22Rv1 (cell line): Measurements from ENCODE around the gene MDFIC.

Experiments used
- H3K27ac ChIP-seq: fragments of 450-650 bp; 2 replicates; pipeline ENCODE4 v1.5.1; 2017
- CTCF ChIP-seq: fragments of 450-650 bp; IDR thresholded peaks from 2 replicates; pipeline ENCODE4 v1.5.1; 2017; ENCODE audit warnings: mild to moderate bottlenecking
- ZFX ChIP-seq: fragments of 450-650 bp; IDR thresholded peaks from 2 replicates; pipeline ENCODE4 v1.6.1; 2017; ENCODE audit warnings: antibody characterized with exemption, borderline replicate concordance

The MDFIC gene

DNA sequence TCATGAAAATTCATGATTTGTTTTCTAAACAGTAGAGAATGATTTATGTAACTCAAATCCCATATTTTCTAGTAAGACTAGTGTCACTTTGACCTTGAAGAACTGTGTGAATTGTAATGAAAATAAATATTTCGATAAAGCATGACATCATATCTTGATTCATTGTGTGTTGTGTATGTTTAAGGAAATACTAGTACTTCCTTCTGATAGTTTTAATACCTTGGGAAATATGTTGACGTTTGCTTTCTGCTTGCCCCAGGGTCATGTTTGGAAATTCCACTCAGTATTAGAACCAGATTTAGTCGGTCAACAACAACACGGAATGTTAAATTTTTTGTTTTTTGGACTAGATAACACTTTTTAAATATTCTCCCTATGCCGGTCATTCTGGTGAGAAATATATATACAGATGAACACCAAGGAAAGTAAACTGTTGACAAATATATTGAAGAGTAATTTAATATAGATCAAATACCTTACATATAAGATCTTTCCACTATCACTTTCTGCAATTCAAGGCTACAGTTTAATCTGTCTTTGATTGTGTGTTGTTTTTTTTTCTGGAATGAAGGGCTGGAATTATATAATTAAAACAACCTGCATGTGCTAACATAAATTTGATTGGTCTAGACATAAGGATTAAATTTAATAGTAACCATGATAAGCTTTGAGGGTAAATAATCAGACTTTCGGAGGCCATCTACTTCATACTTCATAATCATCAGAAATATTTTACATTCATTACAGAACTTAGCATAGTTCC lies 126.2 kb downstream of the MDFIC start:
- TF ChIP-seq ZFX, result no peak
- TF ChIP-seq CTCF, result no peak

DNA sequence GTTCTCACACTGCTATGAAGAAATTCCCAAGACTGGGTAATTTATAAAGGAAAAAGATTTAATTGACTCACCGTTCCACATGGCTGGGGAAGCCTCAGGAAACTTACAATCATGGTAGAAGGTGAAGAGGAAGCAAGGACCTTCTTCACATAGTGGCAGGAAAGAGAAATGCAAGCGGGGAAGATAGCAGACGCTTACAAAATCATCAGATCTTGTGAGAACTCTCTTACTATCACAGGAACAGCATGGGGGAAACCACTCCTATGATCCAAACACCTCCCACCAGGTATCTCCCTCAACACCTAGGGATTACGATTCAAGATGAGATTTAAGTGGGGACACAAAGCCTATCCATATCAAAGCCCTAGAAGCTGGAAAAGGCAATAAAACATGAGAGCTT lies 130.8 kb downstream of the MDFIC start:
- TF ChIP-seq CTCF (peak; percentile 2; the same call in 1 of the 2 replicates), ZFX (no peak)

More for the DNA sequence above, 126.2 kb downstream of the MDFIC start:
- no peak overlapping the region for H3K27ac ChIP-seq

GRCh38 chr7:115054478-115055065 lies 132.7 kb downstream of the MDFIC start:
- H3K27ac ChIP-seq, result no peak overlapping the region
- TF ChIP-seq CTCF (no peak), ZFX (no peak)

More for the DNA sequence above, 130.8 kb downstream of the MDFIC start:
- H3K27ac ChIP-seq, result no peak overlapping the region

- TF ChIP-seq CTCF (no peak), ZFX (no peak)
- no peak overlapping the region for H3K27ac ChIP-seq
Measured at GRCh38 chr7:115056019-115056418, 134.1 kb downstream of the MDFIC start.

GRCh38 chr7:115058726-115059125 lies 136.8 kb downstream of the MDFIC start:
- no peak overlapping the region for H3K27ac ChIP-seq
- no peak for TF ChIP-seq CTCF
- no peak for TF ChIP-seq ZFX

GRCh38 chr7:115059321-115059720 lies 137.4 kb downstream of the MDFIC start:
- TF ChIP-seq ZFX, result no peak
- no peak for TF ChIP-seq CTCF
- no peak overlapping the region for H3K27ac ChIP-seq
